Measurements from ENCODE around the gene KCNIP4.

The KCNIP4 gene

GRCh38 chr4:21554500-21554899 is 394.1 kb downstream of the KCNIP4 start:
- no peak for DNase-seq

GRCh38 chr4:21554066-21554465 is 394.5 kb downstream of the KCNIP4 start:
- DNase-seq: no peak

- DNase-seq: no peak
Measured at GRCh38 chr4:21552455-21552854, 396.1 kb downstream of the KCNIP4 start.

GRCh38 chr4:21544955-21545354 is 403.6 kb downstream of the KCNIP4 start:
- DNase-seq: no peak

- DNase-seq: no peak
Measured at GRCh38 chr4:21544415-21544814, 404.2 kb downstream of the KCNIP4 start.

GRCh38 chr4:21543514-21543913 is 405.1 kb downstream of the KCNIP4 start:
- no peak for DNase-seq

GRCh38 chr4:21535898-21536297 is 412.7 kb downstream of the KCNIP4 start:
- DNase-seq: no peak

- DNase-seq: no peak
Measured at GRCh38 chr4:21531048-21531447, 417.5 kb downstream of the KCNIP4 start.

- no peak for DNase-seq
Measured at GRCh38 chr4:21529214-21529613, 419.4 kb downstream of the KCNIP4 start.

GRCh38 chr4:21522296-21522695 is 426.3 kb downstream of the KCNIP4 start:
- no peak for DNase-seq

GRCh38 chr4:21517126-21517859 is 431.3 kb downstream of the KCNIP4 start:
- no peak for DNase-seq

- no peak for DNase-seq
Measured at GRCh38 chr4:21514022-21514694, 434.4 kb downstream of the KCNIP4 start.

- DNase-seq: no peak
Measured at GRCh38 chr4:21512353-21512752, 436.2 kb downstream of the KCNIP4 start.

GRCh38 chr4:21507439-21507838 is 441.1 kb downstream of the KCNIP4 start:
- no peak for DNase-seq

- DNase-seq: no peak
Measured at GRCh38 chr4:21490682-21491081, 457.9 kb downstream of the KCNIP4 start.

GRCh38 chr4:21476757-21477156 is 471.8 kb downstream of the KCNIP4 start:
- no peak for DNase-seq

GRCh38 chr4:21474195-21474594 is 474.4 kb downstream of the KCNIP4 start:
- no peak for DNase-seq

GRCh38 chr4:21470535-21470934 is 478.0 kb downstream of the KCNIP4 start:
- DNase-seq: no peak

GRCh38 chr4:21469438-21470300 is 478.9 kb downstream of the KCNIP4 start:
- DNase-seq: no peak

- DNase-seq: no peak
Measured at GRCh38 chr4:21467551-21467950, 481.0 kb downstream of the KCNIP4 start.

- DNase-seq: no peak
Measured at GRCh38 chr4:21457086-21457840, 491.3 kb downstream of the KCNIP4 start.

- no peak for DNase-seq
Measured at GRCh38 chr4:21454831-21455230, 493.7 kb downstream of the KCNIP4 start.

GRCh38 chr4:21454201-21454600 is 494.4 kb downstream of the KCNIP4 start:
- DNase-seq: no peak

All from stimulated activated CD4-positive, alpha-beta T cell treated with anti-CD3 and anti-CD28 coated beads, Interleukin-15, amount 100 ng/mL, for 24 hours (primary cell).